ENCODE data around the gene PKD1L1.

GRCh38 chr7:47762746-47763062 is 185.6 kb downstream of the PKD1L1 start:
- no peak for TF ChIP-seq CTCF (IDR thresholded peaks at IDR 0.05)
- TF ChIP-seq POLR2AphosphoS5 (IDR thresholded peaks at IDR 0.05) = no peak
- TF ChIP-seq POLR2A (IDR thresholded peaks at IDR 0.05) = no peak

All from prostate gland (tissue), 2 donors.